ENCODE measurements around the gene CHRM4. TPM values are rescaled to one million over a fixed set of nuclear protein-coding genes. Genes with fewer than 3 reads are reported as not detected.

The CHRM4 gene
- total RNA-seq, 1 experiment from 2014 or later: 0.27 TPM

GRCh38 chr11:46370253-46370652 lies 21.3 kb downstream of the CHRM4 start:
- no TSS peak for BruUV-seq (replicated peaks)
- peaks cover 6% of the 10 kb centered on the region; the same call in 1 of the 2 replicates for H3K4me1 ChIP-seq
- POLR2A ChIA-PET: no interaction called here

DNA sequence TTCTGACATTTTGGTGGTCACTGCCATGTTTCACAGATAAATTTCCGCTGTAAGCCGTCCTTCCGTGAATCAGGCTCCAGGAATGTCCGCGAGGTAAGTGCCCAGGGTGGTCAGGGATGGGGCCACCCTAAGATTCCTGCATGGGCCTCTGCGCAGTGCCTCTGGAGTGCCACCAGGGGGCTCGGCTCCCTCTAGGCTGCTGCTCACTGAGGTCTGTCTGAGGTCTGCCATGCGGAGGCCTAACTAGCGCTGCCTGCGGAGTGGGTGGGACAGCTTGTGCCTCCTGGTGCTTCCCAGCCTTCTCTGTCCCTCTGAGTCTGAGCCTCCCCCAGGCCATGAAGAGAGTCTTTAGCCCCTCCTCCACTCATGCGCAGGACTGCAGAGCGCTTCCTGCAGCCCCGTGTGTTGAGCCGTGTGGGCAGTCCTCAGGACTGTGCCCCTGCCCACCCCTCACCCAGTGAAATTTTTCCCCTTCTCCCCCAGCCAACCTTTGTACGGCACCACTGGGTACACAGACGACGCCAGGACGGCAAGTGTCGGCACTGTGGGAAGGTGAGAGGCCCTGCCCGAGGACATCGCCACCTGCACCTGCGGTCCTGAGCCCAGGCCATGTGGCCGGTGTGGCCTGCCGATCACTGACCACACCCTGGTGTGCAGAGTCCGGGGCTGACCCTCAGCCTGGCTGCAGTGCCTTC lies 22.0 kb downstream of the CHRM4 start:
- peak; percentile 79 to 80 for DNase-seq
- no peaks in the 10 kb centered on the region for H3K4me1 Mint-ChIP-seq (ENCODE audit: low read depth, unreplicated experiment)
- H3K27me3 ChIP-seq (replicated peaks; ENCODE audit: control insufficient read depth, insufficient read depth, low read length): no peaks in the 10 kb centered on the region
- ChIA-PET POLR2A (no interaction called here), CTCF (interaction anchor here (1.4 to 1.8 kb wide), 2 partner anchors 17 to 22 kb away, joined by 4 to 8 read pairs; partner anchors contain the start of gene CHRM4)
- H3K4me3 Mint-ChIP-seq (ENCODE audit: unreplicated experiment): no peak overlapping the region
- H3K27me3 Mint-ChIP-seq (ENCODE audit: insufficient read depth, unreplicated experiment): no peaks in the 10 kb centered on the region
- no peak overlapping the region for H3K27ac Mint-ChIP-seq (ENCODE audit: unreplicated experiment)
- no peaks in the 10 kb centered on the region for H3K9me3 ChIP-seq
- intact Hi-C loops (cut with micrococcal nuclease; ENCODE audit: unreplicated experiment): loop anchor here (1.0 to 5.0 kb wide), 2 partner anchors 23 to 127 kb away; no protein-coding TSS in a partner anchor
- no TSS peak for BruUV-seq (replicated peaks)
- peaks cover 5% of the 10 kb centered on the region for H3K36me3 ChIP-seq (ENCODE audit: control insufficient read depth, insufficient read depth, low read length)
- H3K4me3 ChIP-seq (ENCODE audit: low read depth, low read length): no peak overlapping the region
- H3K36me3 Mint-ChIP-seq (ENCODE audit: insufficient read depth, unreplicated experiment): peaks cover 43% of the 10 kb centered on the region
- H3K9me3 Mint-ChIP-seq (ENCODE audit: unreplicated experiment): no peaks in the 10 kb centered on the region
- H3K4me1 ChIP-seq: peaks cover 6% of the 10 kb centered on the region; the same call in 1 of the 2 replicates
- TF ChIP-seq CTCF (IDR thresholded peaks at IDR 0.05; ENCODE audit: insufficient read depth in 1 of 2, low read depth in 1 of 2, low read length in 1 of 2, severe bottlenecking in 1 of 2, unreplicated experiment in 1 of 2): peak; percentile 96 to 98

More at GRCh38 chr11:46370253-46370652, 21.3 kb downstream of the CHRM4 start:
- DNase-seq: no peak
- Mint-ChIP-seq H3K36me3 (ENCODE audit: insufficient read depth, unreplicated experiment) (peaks cover 43% of the 10 kb centered on the region), H3K4me3 (ENCODE audit: unreplicated experiment) (no peak overlapping the region), H3K9me3 (ENCODE audit: unreplicated experiment) (no peaks in the 10 kb centered on the region), H3K4me1 (ENCODE audit: low read depth, unreplicated experiment) (no peaks in the 10 kb centered on the region), H3K27ac (ENCODE audit: unreplicated experiment) (no peak overlapping the region), H3K27me3 (ENCODE audit: insufficient read depth, unreplicated experiment) (no peaks in the 10 kb centered on the region)
- H3K4me3 ChIP-seq (ENCODE audit: low read depth, low read length): no peak overlapping the region
- intact Hi-C loops (cut with micrococcal nuclease; ENCODE audit: unreplicated experiment): no loop called here
- CTCF ChIA-PET: no interaction called here
- peaks cover 5% of the 10 kb centered on the region for H3K36me3 ChIP-seq (ENCODE audit: control insufficient read depth, insufficient read depth, low read length)
- TF ChIP-seq CTCF (IDR thresholded peaks at IDR 0.05; ENCODE audit: insufficient read depth in 1 of 2, low read depth in 1 of 2, low read length in 1 of 2, severe bottlenecking in 1 of 2, unreplicated experiment in 1 of 2): no peak
- H3K9me3 ChIP-seq: no peaks in the 10 kb centered on the region
- H3K27me3 ChIP-seq (replicated peaks; ENCODE audit: control insufficient read depth, insufficient read depth, low read length): no peaks in the 10 kb centered on the region

- Histone ChIP-seq H3K4me3 (ENCODE audit: low read depth, low read length) (no peak overlapping the region), H3K9me3 (no peaks in the 10 kb centered on the region), H3K36me3 (ENCODE audit: control insufficient read depth, insufficient read depth, low read length) (peaks cover 5% of the 10 kb centered on the region), H3K27me3 (replicated peaks; ENCODE audit: control insufficient read depth, insufficient read depth, low read length) (no peaks in the 10 kb centered on the region), H3K4me1 (peaks cover 6% of the 10 kb centered on the region; the same call in 1 of the 2 replicates)
- ChIA-PET CTCF (interaction anchor here (1.4 to 1.8 kb wide), 2 partner anchors 15 to 24 kb away, joined by 4 to 8 read pairs; partner anchors contain the start of gene CHRM4), POLR2A (no interaction called here)
- H3K36me3 Mint-ChIP-seq (ENCODE audit: insufficient read depth, unreplicated experiment): peaks cover 30% of the 10 kb centered on the region
- BruUV-seq (replicated peaks): no TSS peak
- no peak for TF ChIP-seq CTCF (IDR thresholded peaks at IDR 0.05; ENCODE audit: insufficient read depth in 1 of 2, low read depth in 1 of 2, low read length in 1 of 2, severe bottlenecking in 1 of 2, unreplicated experiment in 1 of 2)
- H3K9me3 Mint-ChIP-seq (ENCODE audit: unreplicated experiment): no peaks in the 10 kb centered on the region
- no peak overlapping the region for H3K27ac Mint-ChIP-seq (ENCODE audit: unreplicated experiment)
- no peaks in the 10 kb centered on the region for H3K4me1 Mint-ChIP-seq (ENCODE audit: low read depth, unreplicated experiment)
- intact Hi-C loops (cut with micrococcal nuclease; ENCODE audit: unreplicated experiment): loop anchor here (5.0 kb wide), 1 partner anchor 126 kb away; no protein-coding TSS in a partner anchor
- no peak overlapping the region for H3K4me3 Mint-ChIP-seq (ENCODE audit: unreplicated experiment)
- DNase-seq: no peak
- no peaks in the 10 kb centered on the region for H3K27me3 Mint-ChIP-seq (ENCODE audit: insufficient read depth, unreplicated experiment)
Observed at GRCh38 chr11:46367916-46368267, 23.7 kb downstream of the CHRM4 start.

All from Caco-2 (cell line).